Activated CD4-positive, alpha-beta T cell treated with anti-CD3 and anti-CD28 coated beads, Interleukin-2, amount 50 U/mL, for 1 hour (primary cell): Measurements from ENCODE around the gene TMC7.
"Not testable (repeated sequence)": the region's sequence is repeated elsewhere in the genome, so short reads cannot be mapped to it uniquely, and the experiment has no call there.

Experiments
- DNase-seq: peaks from one replicate; pipeline ENCODE4 v3.0.0-alpha.2; 2020

Gene TMC7

DNA sequence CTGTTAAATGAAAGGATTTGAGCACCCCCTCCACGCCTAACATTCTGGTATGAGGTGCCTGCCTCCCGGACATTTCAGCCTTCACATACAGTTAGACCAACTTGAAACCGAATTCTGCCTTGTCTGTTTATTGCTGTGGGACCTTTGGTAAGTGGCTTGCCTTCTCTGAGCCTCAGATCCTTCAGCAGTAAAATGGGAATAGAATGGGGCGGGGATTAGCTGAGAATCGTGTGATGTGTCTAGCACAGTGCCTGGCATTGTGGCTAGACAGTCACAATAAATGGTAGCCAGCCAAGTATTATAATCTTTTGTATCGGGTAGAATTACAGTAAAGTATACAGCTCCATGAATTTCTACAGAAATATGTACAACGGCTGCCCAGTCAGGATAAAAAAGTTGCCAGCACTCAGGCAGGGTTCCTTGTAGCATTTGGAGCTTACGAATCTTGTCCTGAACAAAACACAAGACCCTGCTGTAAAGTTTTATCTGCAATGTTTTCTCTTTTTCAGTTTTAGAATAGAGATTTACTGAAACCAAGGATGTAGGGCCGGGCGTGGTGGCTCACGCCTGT is 786 bp downstream of the TMC7 start:
- no peak for DNase-seq

DNA sequence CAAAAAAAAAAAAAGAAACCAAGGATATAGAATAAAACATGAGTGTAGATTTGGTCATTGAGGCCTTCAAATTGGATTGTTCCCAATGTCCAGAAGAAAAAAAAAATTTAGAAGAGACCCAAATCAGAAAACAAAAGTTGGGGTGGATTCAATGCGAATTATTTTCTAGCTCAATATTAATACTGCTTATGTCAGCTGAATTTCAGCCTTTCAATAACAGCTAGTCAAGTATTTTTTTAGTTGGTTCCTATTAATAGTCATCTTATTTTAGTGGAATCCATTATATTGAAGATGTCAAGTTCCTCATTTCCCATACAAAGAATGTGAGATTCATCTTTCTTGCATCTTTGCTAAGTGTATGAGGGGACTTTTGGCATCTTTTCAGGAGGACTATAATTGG is 1.5 kb downstream of the TMC7 start:
- DNase-seq, result not testable (repeated sequence)

DNA sequence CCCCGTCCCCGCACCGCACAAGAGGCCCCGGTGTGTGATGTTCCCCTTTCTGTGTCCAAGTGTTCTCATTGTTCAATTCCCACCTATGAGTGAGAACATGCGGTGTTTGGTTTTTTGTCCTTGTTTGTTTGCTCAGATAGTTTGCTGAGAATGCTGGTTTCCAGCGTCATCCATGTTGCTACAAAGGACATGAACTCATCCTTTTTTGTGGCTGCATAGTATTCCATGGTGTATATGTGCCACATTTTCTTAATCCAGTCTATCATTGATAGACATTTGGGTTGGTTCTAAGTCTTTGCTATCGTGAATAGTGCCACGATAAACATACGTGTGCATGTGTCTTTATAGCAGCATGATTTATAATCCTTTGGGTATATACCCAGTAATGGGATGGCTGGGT is 8.0 kb downstream of the TMC7 start:
- DNase-seq, result not testable (repeated sequence)

DNA sequence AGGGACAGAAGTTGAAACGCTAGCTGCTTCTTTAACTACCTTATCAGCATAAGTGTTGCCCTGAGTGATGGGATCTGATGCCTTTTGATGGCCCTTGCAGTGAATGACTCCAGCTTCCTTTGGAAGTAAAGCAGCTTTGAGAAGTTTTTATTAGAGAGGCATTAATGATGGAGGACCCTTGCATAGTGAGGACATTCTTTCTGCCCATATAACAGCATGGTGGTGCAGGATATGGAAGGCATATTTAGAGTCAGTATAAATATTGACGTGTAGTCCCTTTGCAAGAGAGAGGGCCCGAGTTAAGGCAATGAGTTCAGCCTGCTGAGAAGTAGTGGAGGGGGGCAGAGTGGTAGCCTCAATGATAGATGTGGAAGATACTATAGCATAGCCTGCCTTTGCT is 9.8 kb downstream of the TMC7 start:
- not testable (repeated sequence) for DNase-seq

DNA sequence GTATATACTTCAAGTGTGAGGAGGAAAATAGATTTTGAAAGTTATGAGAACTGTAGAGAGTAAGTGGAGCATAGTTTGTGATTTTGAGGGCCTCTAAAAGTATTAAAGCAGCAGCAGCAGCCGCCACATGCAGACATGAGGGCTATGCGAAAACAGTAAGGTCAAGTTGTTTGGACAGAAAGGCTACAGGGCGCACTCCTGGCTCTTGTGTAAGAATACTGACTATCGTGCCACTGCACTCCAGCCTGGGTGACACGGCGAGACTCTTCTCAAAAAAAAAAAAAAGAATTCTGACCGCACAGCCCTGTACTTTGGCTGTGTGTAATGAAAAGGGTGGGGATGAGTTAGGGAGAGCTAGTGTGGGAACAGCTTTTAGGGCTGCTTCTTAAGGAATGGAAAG is 10.4 kb downstream of the TMC7 start:
- not testable (repeated sequence) for DNase-seq

DNA sequence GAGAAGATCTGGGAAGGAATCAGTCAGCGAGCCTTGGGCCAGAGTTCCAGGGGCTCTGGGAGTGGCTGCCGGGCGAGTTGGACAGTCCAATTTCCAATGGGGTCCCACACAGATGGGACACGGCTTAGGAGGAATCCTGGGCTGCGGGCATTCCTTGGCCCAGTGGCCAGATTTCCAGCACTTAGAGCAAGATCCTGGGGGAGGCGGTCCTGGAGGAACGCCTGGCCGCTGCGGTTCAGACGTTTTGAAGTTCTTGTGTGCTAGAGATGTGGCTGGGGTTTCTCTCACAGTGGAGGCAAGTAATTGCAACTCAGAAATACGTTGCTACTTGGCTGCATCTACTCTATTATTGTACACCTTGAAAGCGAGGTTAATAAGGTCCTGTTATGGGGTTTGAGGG is 11.7 kb downstream of the TMC7 start:
- DNase-seq, result not testable (repeated sequence)

DNA sequence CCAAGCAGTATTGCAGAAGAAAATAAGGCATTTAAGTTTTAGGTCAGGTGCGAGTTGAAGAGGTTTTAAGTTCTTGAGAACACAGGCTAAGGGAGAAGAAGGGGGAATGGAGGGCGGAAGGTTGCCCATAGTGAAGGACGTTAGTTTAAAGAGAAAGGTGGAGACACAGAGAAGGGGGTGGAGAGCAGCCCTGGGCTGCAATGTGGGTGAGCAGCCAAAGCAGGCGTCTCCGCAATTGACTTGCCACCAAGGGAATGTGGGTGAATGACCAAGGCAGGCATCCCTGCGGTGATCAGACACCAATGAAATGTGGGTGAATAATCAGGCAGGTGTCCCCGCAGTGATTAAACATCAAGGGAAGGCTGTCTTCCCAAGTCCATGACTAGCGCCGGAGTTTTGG is 12.8 kb downstream of the TMC7 start:
- DNase-seq, result not testable (repeated sequence)

DNA sequence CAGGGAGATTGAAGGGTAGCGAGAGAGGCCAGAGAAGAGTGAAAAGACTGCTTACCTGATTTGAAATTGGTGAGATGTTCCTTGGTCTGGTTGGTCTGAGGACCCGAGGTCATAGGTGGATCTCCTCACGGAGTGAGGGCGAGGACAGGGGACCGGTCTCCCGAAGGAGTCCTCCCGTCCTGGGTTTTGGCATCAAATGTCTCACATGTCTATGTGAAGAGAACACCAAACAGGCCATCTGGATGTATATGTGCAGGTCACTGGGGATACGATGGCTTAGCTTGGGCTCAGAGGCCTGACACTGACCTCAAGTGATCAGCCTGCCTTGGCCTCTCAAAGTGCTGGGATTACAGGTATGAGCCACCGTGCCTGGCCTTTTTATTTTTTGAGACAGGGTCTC is 13.3 kb downstream of the TMC7 start:
- DNase-seq, result not testable (repeated sequence)

DNA sequence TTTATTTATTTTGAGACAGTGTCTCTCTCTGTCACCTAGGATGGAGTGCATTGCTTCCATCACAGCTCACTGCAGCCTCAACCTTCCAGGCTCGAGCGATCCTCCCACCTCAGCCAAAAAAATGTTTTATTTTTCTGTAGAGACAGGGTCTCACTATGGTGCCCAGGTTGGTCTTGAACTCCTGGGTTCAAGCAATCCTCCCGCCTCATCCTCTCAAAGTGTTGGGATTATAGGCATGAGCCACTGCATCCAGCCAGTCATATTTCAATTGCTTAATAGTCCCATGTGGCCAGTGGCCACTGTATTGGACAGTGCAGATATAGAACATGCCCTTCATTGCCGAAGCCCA is 15.3 kb downstream of the TMC7 start:
- DNase-seq, result no peak

DNA sequence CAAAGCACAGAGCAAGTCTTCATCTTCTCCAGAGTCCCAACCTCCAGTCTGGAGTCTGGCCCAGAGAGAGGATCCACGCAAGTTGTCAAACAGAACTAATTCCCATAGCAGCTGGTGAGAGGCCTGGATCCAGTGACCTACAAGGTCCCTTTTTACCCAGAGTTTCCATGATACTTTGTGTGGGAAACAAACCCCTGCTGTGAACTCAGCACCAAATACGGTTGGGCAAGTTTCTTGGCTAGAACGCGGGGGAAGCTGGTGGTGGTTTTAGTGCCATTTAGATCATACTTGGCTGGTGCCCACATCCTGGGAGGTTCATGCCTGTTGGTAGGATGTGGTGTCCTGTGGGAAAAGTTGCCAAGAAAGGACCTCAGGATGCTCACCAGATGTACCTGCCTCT is 18.1 kb downstream of the TMC7 start:
- DNase-seq, result no peak

DNA sequence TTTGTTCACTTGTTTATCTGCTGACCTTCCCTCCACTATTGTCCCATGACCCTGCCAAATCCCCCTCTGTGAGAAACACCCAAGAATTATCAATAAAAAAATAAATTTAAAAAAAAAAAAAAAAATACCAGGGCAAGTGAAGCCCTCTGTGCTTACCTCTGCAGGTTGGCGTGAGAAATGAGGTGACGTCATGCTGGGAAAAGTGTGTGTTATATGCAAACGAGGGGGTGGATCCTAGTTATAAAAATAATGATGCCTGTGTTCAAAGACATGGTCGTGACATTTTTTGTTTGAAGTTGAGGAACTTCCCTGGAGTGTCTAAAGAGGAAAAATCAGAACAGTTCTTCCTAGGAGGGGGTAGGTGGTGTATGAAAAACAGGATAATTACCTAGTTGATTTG is 20.2 kb downstream of the TMC7 start:
- no peak for DNase-seq

DNA sequence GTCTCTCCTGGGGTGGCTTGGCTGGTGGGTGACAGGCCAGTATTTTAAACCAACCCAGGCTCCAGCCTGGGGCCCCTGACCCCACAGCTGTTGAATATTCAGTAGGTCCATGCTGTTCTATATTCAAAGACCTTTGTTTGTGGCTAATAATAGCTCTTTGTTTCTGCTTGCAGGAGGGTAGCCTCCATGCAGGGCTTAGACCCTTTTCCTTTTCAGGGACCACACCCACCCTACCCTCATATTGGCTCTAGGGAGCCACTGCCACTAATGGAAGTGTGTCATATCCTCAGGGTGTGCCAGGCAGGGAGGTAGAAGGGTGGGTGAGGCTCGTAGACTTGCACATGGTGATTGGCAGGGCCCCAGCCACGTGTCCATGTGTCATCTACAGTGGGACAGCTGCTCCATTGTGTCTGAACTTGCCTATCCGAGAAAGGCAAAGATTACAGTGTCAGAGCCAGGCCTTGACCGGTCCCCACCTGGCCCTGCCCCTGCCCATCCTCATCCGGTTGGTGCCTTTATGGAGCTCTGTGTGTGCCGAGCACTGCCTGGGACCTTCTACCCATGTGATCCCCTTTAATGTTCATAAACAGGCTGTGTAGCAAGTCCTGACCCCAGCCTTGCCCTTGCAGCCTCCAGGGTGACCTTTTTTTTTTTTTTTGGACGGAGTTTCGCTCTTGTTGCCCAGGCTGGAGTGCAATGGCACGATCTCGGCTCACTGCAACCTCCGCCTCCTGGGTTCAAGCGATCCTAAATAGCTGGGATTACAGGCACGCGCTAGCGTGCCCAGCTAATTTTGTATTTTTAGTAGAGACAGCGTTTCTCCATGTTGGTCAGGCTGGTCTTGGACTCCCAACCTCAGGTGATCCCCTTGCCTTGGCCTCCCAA is 22.1 kb downstream of the TMC7 start:
- no peak for DNase-seq

DNA sequence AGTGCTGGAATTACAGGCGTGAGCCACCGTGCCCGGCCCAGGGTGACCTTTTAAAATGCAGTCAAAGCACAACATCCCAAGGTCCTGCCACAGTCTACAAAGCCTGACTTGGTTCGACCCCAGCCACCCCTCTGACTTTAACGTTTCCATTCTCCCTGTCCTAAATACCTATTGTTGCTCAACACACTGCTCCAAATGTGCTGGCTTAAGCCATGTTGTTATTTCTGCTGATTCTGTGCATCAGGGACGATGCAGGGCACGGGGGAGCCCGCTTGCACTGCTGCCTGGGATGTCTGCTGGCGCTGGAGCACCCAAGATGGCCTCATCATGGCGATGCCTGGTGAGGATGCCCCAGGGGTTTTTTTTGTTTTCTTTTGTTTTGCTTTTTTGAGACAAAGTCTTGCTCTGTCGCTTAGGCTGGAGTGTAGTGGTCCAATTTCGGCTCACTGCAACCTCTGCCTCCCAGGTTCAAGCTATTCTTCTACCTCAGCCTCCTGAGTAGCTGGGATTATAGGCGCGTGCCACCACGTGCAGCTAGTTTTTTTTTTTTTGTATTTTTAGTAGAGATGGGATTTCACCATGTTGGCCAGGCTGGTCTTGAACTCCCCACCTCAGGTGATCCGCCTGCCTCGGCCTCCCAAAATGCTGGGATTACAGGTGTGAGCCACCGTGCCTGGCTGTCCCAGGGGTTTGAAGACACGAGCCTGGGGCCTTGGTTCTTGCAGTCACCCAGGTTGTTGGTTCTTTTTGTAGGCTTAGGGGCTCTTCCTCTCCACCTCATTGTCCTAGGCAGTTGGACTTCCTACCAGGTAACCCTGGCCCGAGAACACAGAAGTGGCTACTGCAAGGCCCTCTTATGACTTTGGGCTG is 22.9 kb downstream of the TMC7 start:
- no peak for DNase-seq

DNA sequence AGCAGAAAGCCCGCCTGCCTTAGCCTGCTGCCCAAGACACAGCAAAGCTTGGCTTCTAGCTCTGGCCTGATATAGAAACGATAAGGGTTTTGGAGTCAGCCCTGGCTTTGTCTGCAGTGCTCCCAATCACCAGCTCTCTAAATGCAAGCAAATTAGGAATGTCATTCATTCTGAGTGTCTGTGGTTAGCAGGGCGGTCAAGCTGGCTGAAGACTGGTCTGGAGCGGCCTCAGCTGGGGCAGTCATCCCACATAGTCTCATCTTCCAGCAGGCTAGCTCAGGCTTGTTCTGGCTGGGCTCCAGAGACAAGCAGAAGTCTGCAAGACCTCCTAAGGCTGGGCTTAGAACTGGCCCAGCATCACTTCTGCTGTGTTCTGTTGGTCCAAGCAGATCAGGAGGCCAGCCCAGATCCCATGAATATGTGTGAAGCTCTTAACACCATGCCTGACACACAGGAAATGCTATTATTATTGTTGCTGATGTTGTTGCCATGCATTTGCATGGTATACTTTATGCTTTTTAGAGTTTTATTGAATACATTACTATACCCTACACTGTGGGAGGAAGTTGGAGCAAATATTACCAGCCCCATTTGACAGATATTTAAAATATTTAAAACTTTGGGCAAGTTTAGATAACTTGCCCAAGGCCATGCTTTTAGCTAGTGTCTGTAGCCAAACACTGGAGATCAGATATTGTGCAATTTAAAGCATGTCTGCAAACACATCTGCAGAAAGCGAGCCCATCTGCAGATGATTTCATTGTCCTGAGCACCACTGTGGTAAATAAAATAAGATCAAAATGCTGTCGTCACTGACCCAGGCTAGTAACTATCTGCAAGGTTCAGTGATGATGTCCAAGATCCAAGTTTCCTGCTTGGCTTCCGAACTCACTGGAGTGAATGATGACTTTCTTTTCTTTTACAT is 24.8 kb downstream of the TMC7 start:
- DNase-seq, result no peak

DNA sequence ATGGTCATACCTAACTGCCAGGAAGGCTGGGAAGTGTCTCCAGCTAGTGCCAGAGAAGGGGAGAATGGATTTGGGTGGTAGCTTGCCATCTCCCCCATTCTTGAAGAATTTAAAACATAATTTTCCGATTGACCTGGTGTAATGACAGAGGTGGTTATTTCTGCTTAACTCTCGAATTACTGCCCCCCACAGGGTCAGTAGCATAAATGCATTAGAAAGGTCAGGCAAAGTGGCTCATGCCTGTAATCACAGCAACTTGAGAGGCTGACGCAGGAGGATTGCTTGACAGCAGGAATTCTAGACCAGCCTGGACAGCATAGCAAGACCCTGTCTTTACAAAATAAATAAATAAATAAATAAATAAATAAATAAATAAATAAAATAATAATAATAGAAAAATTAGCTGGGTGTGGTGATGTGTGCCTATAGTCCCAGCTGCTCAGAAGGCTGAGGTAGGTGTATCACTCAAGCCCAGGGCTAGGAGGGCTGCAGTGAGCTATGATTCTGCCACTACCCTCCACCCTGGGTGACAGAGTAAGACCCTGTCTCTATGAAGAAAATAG is 27.5 kb downstream of the TMC7 start:
- no peak for DNase-seq

DNA sequence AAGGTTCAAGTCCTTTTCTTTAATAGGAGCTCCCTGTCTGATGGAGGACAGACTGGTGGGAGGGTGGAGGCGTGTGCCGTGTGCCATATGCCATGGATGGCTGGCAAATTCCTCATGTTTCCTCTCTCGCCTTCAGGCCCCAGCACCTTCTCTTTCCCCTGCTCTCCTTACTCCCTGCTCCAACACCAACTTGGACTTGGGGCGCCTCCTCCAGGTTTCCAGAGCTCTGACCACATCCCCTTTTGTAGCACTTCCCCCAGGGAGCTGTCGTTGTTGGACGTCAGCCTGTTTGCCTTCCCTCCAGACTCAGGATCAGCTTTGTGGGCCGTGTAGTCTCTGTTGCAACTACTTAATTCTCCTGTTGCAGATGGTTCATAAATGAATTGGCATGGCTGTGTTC is 30.7 kb downstream of the TMC7 start:
- DNase-seq, result no peak

DNA sequence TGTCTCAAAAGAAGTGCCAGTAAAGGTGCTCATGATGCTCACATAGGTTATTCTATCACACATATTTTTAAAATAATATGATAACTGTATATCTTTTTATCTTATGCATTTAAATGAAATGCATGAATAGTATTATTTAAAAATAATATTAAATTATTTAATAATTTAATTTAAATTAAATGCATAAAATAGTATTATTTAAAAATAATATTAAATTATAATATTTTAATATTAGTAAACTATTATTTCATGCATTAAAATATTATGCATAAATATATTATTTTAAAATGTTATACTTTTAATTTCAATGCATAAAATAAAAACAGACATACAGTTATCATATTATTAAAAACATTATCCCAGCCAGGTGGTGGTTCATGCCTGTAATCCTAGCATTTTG is 33.4 kb downstream of the TMC7 start:
- DNase-seq, result no peak

DNA sequence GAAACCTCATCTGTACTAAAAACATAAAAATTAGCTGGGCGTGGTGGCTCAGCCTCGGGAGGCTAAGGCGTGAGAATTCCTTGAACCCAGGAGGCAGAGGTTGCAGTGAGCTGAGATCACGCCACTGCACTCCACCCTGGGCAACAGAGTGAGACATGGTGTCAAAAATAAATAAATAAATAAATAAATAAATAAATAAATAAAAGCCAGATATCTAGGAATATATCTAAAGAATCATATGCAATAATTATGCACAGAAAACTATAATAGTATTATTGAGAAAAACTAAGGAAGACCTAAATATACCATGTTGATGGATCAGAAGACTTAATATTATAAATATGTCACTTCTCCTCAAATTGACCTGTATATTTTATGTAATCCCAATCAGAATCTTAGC is 37.0 kb downstream of the TMC7 start:
- no peak for DNase-seq

DNA sequence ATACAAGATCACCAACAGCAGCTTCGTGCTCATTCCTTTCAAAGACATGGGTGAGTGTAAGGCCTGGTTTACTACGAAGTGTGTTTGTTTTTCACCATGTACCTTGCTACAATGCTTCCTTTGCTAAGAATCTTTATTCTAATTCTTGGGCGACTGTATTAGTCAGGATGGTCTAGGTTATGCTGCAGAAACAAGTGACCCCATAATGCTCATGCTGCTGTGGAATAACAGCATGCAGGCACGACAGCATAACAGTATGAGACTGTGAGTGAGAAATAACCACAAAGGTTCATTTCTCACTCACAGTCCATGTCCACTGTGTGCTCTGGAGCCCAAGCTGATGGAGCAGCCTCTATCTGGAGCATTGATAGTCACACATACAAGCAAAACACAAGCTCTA is 38.0 kb downstream of the TMC7 start:
- no peak for DNase-seq

DNA sequence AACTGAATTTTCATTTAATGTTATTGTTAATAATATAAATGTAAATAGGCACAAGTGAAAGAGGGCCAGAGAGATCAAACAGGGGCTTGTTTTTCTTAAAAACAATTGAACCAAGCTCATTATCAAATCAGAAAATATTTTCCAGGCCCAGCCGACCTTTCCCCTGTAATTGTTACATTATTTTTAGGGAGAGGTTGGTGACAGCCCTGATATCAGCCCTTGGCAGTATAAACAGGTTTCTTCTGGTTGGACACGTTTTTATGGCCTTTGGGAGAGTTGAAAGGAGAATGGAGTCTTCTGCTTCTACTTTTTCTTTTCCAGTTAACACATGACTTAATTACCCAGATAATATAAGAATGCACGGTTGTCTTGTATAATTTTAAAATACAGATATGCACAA is 43.7 kb downstream of the TMC7 start:
- no peak for DNase-seq

DNA sequence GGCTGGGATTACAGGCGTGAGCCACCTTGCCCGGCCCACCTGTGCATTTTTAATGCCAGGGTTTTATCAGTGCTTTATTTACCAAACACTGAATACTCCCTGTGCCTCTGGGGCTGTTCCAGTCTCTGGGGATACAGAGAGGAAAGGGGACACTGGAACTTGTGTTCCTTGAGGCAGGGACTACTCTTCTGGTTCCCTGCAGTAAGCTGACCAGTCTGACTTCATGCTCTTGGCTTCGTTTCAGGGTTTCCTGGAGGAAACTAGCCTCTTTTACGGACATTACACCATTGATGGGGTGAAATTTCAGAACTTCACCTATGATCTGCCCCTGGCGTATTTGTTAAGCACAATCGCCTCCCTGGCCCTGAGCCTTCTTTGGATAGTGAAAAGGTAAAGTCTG is 46.2 kb downstream of the TMC7 start:
- no peak for DNase-seq

DNA sequence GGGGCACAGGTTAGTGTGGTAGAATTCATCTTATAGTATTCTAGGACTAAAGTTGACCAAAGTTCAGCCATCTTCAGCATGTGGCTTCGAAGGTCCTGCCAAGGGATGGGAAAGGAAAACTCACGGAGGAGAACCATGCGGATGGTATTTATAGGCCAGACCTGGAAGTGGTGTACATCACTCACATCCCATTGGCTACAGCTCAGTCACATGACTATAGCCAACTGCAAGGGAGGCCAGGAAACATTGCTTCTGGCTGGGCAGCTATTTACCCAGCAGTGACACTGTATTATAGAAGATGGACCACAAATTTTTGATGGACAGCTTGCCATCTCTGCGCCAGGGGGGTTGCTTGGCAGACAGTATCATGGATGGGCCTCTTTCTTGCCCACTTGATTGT is 48.0 kb downstream of the TMC7 start:
- no peak for DNase-seq
